ACHN (cell line): ENCODE results near the gene CABS1.

ENCODE experiments used
- DNase-seq: peaks from one replicate; pipeline ENCODE4 v3.0.0-alpha.2; 2015
- in situ Hi-C: cut with HindIII; loops from 2 replicates; pipeline ENCODE4 v1.10.0; 2017; ENCODE audit warnings: low sequenced_read_pairs, low pct_ligation_motif_present, low pct_unique_long_range_greater_than_20kb

Gene CABS1

DNA sequence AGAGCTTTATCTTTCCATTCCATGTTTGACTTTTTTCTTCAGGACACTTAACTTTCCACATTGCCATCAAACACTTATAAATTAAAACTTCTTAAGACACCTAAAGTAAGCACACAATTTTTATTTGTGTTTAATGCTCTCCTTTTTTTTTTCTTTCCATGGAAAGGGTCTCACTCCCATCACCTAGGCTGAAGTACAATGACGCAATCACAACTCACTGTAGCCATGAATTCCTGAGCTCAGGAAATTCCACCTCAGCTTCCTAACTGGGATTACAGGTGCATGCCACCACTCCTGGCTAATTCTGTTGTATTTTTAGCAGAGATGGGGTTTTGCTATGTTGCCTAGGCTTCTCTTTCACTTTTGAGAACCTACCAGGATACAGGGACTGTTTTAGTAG, 33.0 kb downstream of the CABS1 start:
- in situ Hi-C loops, result no loop called here
- DNase-seq, result no peak

DNA sequence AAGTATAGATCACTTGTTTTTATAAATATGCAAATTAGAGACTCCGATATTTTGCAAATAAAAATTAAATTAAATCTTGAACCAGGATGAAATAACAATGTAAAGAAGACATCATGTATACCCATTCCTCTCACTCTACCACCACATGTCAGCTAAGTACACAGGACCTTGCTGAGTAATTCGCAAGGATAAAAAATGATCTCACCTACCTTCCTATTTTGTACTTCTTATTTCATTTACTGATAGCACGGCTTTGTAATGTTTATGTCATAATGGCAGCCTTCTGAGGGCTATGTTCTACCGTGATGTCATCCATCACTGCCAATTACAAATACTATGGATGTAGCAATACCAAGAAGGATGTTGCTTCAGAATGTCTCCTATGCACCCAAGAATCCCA, 37.2 kb downstream of the CABS1 start:
- in situ Hi-C loops, result no loop called here
- no peak for DNase-seq

DNA sequence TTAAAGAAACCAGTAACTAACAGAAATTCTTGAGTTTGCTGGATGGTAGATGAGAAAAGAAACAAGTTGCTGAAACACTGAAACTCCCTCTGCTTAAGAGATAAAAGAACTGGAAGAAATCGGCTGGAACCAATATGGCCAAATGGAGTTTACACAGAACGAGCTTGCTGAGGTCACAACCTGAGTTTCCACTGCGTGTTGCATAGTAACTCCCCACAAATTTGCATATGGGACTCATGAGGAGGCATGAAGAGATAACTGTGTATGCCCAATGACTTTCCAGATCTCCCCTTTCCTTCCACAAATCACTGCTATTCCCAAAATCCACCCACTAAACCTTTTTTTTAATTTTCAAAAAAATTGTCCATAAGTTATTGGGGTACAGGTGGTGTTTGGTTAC, 38.0 kb downstream of the CABS1 start:
- no peak for DNase-seq

DNA sequence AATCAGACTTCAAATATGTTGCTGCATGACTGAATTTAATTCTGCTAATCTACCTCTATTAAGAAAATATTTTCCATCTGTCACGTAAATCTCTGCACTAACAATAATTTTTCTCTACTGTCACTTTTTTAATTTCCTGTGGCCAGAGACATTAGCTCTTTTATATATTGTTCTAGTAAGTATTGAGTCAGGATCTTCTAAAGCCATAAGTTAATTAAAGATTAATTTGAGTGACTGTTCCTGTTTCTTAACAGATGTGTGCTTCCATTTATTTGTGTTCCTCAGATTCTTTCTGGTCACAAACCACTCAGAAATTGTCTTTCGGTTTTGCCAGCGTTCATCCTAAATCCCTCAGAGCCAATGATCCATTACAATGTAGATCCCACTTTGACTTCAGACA, 45.8 kb downstream of the CABS1 start:
- in situ Hi-C loops, result no loop called here
- DNase-seq, result no peak

More for the DNA sequence above, 38.0 kb downstream of the CABS1 start:
- in situ Hi-C loops, result no loop called here

DNA sequence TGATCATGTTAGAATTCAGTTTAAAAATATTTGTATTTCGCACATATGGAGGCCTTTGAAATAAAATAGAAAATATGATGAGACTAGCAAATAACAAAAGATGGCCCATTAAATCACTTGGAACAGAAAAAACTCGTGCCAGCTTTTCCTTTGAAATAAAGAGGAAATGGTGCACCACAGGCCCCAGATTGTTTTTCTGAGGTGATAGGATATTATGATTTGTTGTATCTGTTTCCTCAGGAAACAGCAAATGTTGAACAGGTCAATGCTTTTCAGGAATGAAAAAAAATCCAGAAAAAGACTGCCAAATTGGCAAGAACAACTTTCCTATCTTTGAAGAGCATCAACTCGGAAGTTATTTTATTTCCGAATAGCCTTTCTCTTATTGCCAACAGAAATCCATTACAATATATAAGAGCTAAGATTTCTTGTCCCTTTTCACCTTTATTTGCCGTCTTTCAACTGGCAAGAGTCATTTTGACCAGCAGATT, 48.0 kb downstream of the CABS1 start, which contains the start of gene SMR3B:
TSS of gene SMR3B (plus strand) at position 441 of the 491 bp plus-strand sequence. CDS start 1,380 bp downstream, outside the sequence.
- no peak for DNase-seq
- in situ Hi-C loops, result no loop called here
